ENCODE measurements around the gene CSMD2.

CSMD2 gene

GRCh38 chr1:34113362-34113761 lies 51.7 kb downstream of the CSMD2 start:
- Histone ChIP-seq H3K23ac (ENCODE audit: low read length in 2 of 2) (no peak overlapping the region), H3K14ac (ENCODE audit: low read length in 2 of 2) (no peak overlapping the region), H3K79me1 (replicated peaks; ENCODE audit: low read length, poor library complexity, severe bottlenecking) (no peaks in the 10 kb centered on the region), H3K4me3 (ENCODE audit: insufficient read depth in 1 of 2, low read depth in 1 of 2, low read length in 2 of 2) (no peak overlapping the region), H2BK15ac (ENCODE audit: low read depth, poor library complexity, severe bottlenecking) (no peak overlapping the region), H3K18ac (ENCODE audit: low read depth in 1 of 2, low read length in 2 of 2) (no peak overlapping the region), H3K4me1 (ENCODE audit: control insufficient read depth, insufficient read depth, low read depth, low read length) (no peaks in the 10 kb centered on the region), H3K4ac (ENCODE audit: low read depth in 1 of 2, low read length in 2 of 2) (no peak overlapping the region), H4K8ac (ENCODE audit: low read length) (no peak overlapping the region), H2AK5ac (ENCODE audit: low read length, severe bottlenecking) (no peak overlapping the region), H3K9ac (ENCODE audit: low read length) (no peak overlapping the region), H3K36me3 (ENCODE audit: control insufficient read depth in 1 of 2, insufficient read depth in 2 of 2, low read depth in 1 of 2, low read length in 2 of 2) (no peaks in the 10 kb centered on the region), H3K27me3 (ENCODE audit: control insufficient read depth in 1 of 2, insufficient read depth in 1 of 2, low read length in 2 of 2) (no peaks in the 10 kb centered on the region), H2BK120ac (ENCODE audit: low read depth, low read length) (no peak overlapping the region), H3K9me3 (ENCODE audit: control insufficient read depth, low read length) (peaks cover 20% of the 10 kb centered on the region), H4K91ac (ENCODE audit: low read length) (no peak overlapping the region), H2AFZ (ENCODE audit: low read depth, low read length) (no peak overlapping the region), H2BK5ac (ENCODE audit: low read depth, low read length, poor library complexity, severe bottlenecking) (no peak overlapping the region), H3K27ac (ENCODE audit: low read length, poor library complexity, severe bottlenecking) (no peak overlapping the region), H2BK12ac (ENCODE audit: low read length in 2 of 2) (no peak overlapping the region), H3K4me2 (ENCODE audit: low read length, poor library complexity, severe bottlenecking) (no peak overlapping the region)
- 86% methylated on average over 1 of the region's 2 CpGs for WGBS
- DNase-seq = no peak

- H3K36me3 ChIP-seq (ENCODE audit: control insufficient read depth in 1 of 2, insufficient read depth in 2 of 2, low read depth in 1 of 2, low read length in 2 of 2) = no peaks in the 10 kb centered on the region
Observed at GRCh38 chr1:34108711-34109110, 56.3 kb downstream of the CSMD2 start.

GRCh38 chr1:34108269-34108668 lies 56.8 kb downstream of the CSMD2 start:
- WGBS = 63% methylated on average over 2 of the region's 2 CpGs
- no peaks in the 10 kb centered on the region for H3K27me3 ChIP-seq (ENCODE audit: control insufficient read depth in 1 of 2, insufficient read depth in 1 of 2, low read length in 2 of 2)
- H3K27ac ChIP-seq (ENCODE audit: low read length, poor library complexity, severe bottlenecking) = no peak overlapping the region

More at GRCh38 chr1:34108711-34109110, 56.3 kb downstream of the CSMD2 start:
- H3K23ac ChIP-seq (ENCODE audit: low read length in 2 of 2) = no peak overlapping the region
- H3K4me2 ChIP-seq (ENCODE audit: low read length, poor library complexity, severe bottlenecking) = no peak overlapping the region
- no peaks in the 10 kb centered on the region for H3K4me1 ChIP-seq (ENCODE audit: control insufficient read depth, insufficient read depth, low read depth, low read length)
- H3K27me3 ChIP-seq (ENCODE audit: control insufficient read depth in 1 of 2, insufficient read depth in 1 of 2, low read length in 2 of 2) = no peaks in the 10 kb centered on the region
- 75% methylated on average over 3 of the region's 3 CpGs for WGBS
- no peak overlapping the region for H3K4ac ChIP-seq (ENCODE audit: low read depth in 1 of 2, low read length in 2 of 2)
- H3K27ac ChIP-seq (ENCODE audit: low read length, poor library complexity, severe bottlenecking) = no peak overlapping the region
- no peak overlapping the region for H3K4me3 ChIP-seq (ENCODE audit: insufficient read depth in 1 of 2, low read depth in 1 of 2, low read length in 2 of 2)
- H2AK5ac ChIP-seq (ENCODE audit: low read length, severe bottlenecking) = no peak overlapping the region
- H2AFZ ChIP-seq (ENCODE audit: low read depth, low read length) = no peak overlapping the region
- no peak overlapping the region for H2BK12ac ChIP-seq (ENCODE audit: low read length in 2 of 2)
- no peak overlapping the region for H4K8ac ChIP-seq (ENCODE audit: low read length)
- H2BK120ac ChIP-seq (ENCODE audit: low read depth, low read length) = no peak overlapping the region
- no peak overlapping the region for H2BK5ac ChIP-seq (ENCODE audit: low read depth, low read length, poor library complexity, severe bottlenecking)
- no peak overlapping the region for H3K9ac ChIP-seq (ENCODE audit: low read length)
- no peak for DNase-seq
- H3K18ac ChIP-seq (ENCODE audit: low read depth in 1 of 2, low read length in 2 of 2) = no peak overlapping the region
- no peaks in the 10 kb centered on the region for H3K79me1 ChIP-seq (replicated peaks; ENCODE audit: low read length, poor library complexity, severe bottlenecking)
- H3K14ac ChIP-seq (ENCODE audit: low read length in 2 of 2) = no peak overlapping the region
- H3K9me3 ChIP-seq (ENCODE audit: control insufficient read depth, low read length) = no peaks in the 10 kb centered on the region
- no peak overlapping the region for H4K91ac ChIP-seq (ENCODE audit: low read length)
- no peak overlapping the region for H2BK15ac ChIP-seq (ENCODE audit: low read depth, poor library complexity, severe bottlenecking)

GRCh38 chr1:34101151-34101550 lies 63.9 kb downstream of the CSMD2 start:
- H2BK15ac ChIP-seq (ENCODE audit: low read depth, poor library complexity, severe bottlenecking) = no peak overlapping the region
- H2BK5ac ChIP-seq (ENCODE audit: low read depth, low read length, poor library complexity, severe bottlenecking) = no peak overlapping the region
- H2AFZ ChIP-seq (ENCODE audit: low read depth, low read length) = no peak overlapping the region
- H3K4me1 ChIP-seq (ENCODE audit: control insufficient read depth, insufficient read depth, low read depth, low read length) = no peaks in the 10 kb centered on the region
- no peak overlapping the region for H3K18ac ChIP-seq (ENCODE audit: low read depth in 1 of 2, low read length in 2 of 2)
- no peak overlapping the region for H3K27ac ChIP-seq (ENCODE audit: low read length, poor library complexity, severe bottlenecking)
- no peak for DNase-seq
- H2AK5ac ChIP-seq (ENCODE audit: low read length, severe bottlenecking) = no peak overlapping the region
- H2BK12ac ChIP-seq (ENCODE audit: low read length in 2 of 2) = no peak overlapping the region
- 90% methylated on average over 1 of the region's 1 CpG for WGBS
- no peak overlapping the region for H3K14ac ChIP-seq (ENCODE audit: low read length in 2 of 2)
- no peak overlapping the region for H2BK120ac ChIP-seq (ENCODE audit: low read depth, low read length)
- no peak overlapping the region for H3K9ac ChIP-seq (ENCODE audit: low read length)
- H4K8ac ChIP-seq (ENCODE audit: low read length) = no peak overlapping the region
- no peak overlapping the region for H3K4me3 ChIP-seq (ENCODE audit: insufficient read depth in 1 of 2, low read depth in 1 of 2, low read length in 2 of 2)
- H3K4me2 ChIP-seq (ENCODE audit: low read length, poor library complexity, severe bottlenecking) = no peak overlapping the region
- H3K9me3 ChIP-seq (ENCODE audit: control insufficient read depth, low read length) = no peaks in the 10 kb centered on the region
- H3K79me1 ChIP-seq (replicated peaks; ENCODE audit: low read length, poor library complexity, severe bottlenecking) = no peaks in the 10 kb centered on the region
- H3K36me3 ChIP-seq (ENCODE audit: control insufficient read depth in 1 of 2, insufficient read depth in 2 of 2, low read depth in 1 of 2, low read length in 2 of 2) = no peaks in the 10 kb centered on the region
- H3K27me3 ChIP-seq (ENCODE audit: control insufficient read depth in 1 of 2, insufficient read depth in 1 of 2, low read length in 2 of 2) = no peaks in the 10 kb centered on the region
- no peak overlapping the region for H3K4ac ChIP-seq (ENCODE audit: low read depth in 1 of 2, low read length in 2 of 2)
- no peak overlapping the region for H4K91ac ChIP-seq (ENCODE audit: low read length)
- H3K23ac ChIP-seq (ENCODE audit: low read length in 2 of 2) = no peak overlapping the region

More at GRCh38 chr1:34108269-34108668, 56.8 kb downstream of the CSMD2 start:
- Histone ChIP-seq H3K18ac (ENCODE audit: low read depth in 1 of 2, low read length in 2 of 2) (no peak overlapping the region), H2BK15ac (ENCODE audit: low read depth, poor library complexity, severe bottlenecking) (no peak overlapping the region), H2AFZ (ENCODE audit: low read depth, low read length) (no peak overlapping the region), H3K4me2 (ENCODE audit: low read length, poor library complexity, severe bottlenecking) (no peak overlapping the region), H2AK5ac (ENCODE audit: low read length, severe bottlenecking) (no peak overlapping the region), H3K4me3 (ENCODE audit: insufficient read depth in 1 of 2, low read depth in 1 of 2, low read length in 2 of 2) (no peak overlapping the region), H4K91ac (ENCODE audit: low read length) (no peak overlapping the region), H3K4me1 (ENCODE audit: control insufficient read depth, insufficient read depth, low read depth, low read length) (no peaks in the 10 kb centered on the region), H2BK12ac (ENCODE audit: low read length in 2 of 2) (no peak overlapping the region), H3K9ac (ENCODE audit: low read length) (no peak overlapping the region), H4K8ac (ENCODE audit: low read length) (no peak overlapping the region), H3K9me3 (ENCODE audit: control insufficient read depth, low read length) (no peaks in the 10 kb centered on the region), H3K4ac (ENCODE audit: low read depth in 1 of 2, low read length in 2 of 2) (no peak overlapping the region), H2BK120ac (ENCODE audit: low read depth, low read length) (no peak overlapping the region), H3K79me1 (replicated peaks; ENCODE audit: low read length, poor library complexity, severe bottlenecking) (no peaks in the 10 kb centered on the region), H3K14ac (ENCODE audit: low read length in 2 of 2) (no peak overlapping the region), H2BK5ac (ENCODE audit: low read depth, low read length, poor library complexity, severe bottlenecking) (no peak overlapping the region), H3K23ac (ENCODE audit: low read length in 2 of 2) (no peak overlapping the region), H3K36me3 (ENCODE audit: control insufficient read depth in 1 of 2, insufficient read depth in 2 of 2, low read depth in 1 of 2, low read length in 2 of 2) (no peaks in the 10 kb centered on the region)
- no peak for DNase-seq
